HL-60 (cell line): ENCODE results near the gene SMIM10.
"Not testable (repeated sequence)": the region's sequence is repeated elsewhere in the genome, so short reads cannot be mapped to it uniquely, and the experiment has no call there.

ENCODE experiments used
- CTCF ChIP-seq: IDR thresholded peaks from one replicate; pipeline ENCODE4 v1.5.1; 2011; ENCODE audit warnings: low read length, control low read depth, inconsistent platforms; ENCODE audit not compliant: insufficient read depth
- GABPA ChIP-seq: IDR thresholded peaks from 2 replicates; pipeline ENCODE4 v1.6.1; 2012; ENCODE audit warnings: low read depth
- POLR2AphosphoS5 ChIP-seq: IDR thresholded peaks from 2 replicates; pipeline ENCODE4 v1.6.1; 2012; ENCODE audit warnings: low read depth
- REST ChIP-seq: IDR thresholded peaks from 2 replicates; pipeline ENCODE4 v1.6.1; 2012; ENCODE audit warnings: low read depth; ENCODE audit not compliant: insufficient replicate concordance
- SPI1 ChIP-seq: IDR thresholded peaks from 2 replicates; pipeline ENCODE4 v1.6.1; 2012; ENCODE audit warnings: low read depth, mild to moderate bottlenecking, borderline replicate concordance

GRCh38 chrX:135023791-135024190 lies 33.0 kb downstream of the SMIM10 start:
- TF ChIP-seq CTCF, POLR2AphosphoS5, REST, SPI1, GABPA: not testable (repeated sequence)
